ENCODE data around the gene GPN2. TPM values are rescaled to one million over a fixed set of nuclear protein-coding genes. Genes with fewer than 3 reads are reported as not detected.
"Not testable (repeated sequence)": the region's sequence is repeated elsewhere in the genome, so short reads cannot be mapped to it uniquely, and the experiment has no call there.

GPN2 gene
- total and polyA plus RNA-seq, 2 donors (not counting 3 experiments of a cell fraction or from before 2014, with no cell fraction given) = 21.9 to 37.4 TPM

DNA sequence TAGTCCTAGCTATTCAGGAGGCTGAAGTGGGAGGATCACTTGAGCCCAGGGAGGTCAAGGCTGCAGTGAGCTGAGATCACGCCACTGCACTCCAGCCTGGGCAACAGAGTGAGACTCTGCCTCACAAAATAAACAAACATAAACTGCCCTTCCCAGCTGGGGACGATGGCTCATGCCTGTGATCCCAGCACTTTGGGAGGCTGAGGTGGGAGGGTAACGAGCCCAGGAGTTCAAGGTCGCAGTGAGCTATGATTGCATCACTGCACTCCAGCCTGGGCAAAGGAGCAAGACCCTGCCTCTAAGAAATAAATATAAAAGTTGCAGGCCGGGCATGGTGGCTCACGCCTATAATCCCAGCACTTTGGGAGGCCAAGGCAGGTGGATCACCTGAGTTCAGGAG is 8.5 kb downstream of the GPN2 start:
- CTCF ChIA-PET = interaction anchor here (0.9 to 2.4 kb wide), 7 partner anchors 9 to 279 kb away, joined by 3 to 13 read pairs (median 4); partner anchors contain the start of gene GPN2
- H4K20me1 ChIP-seq (replicated peaks; ENCODE audit: control insufficient read depth, extremely low read depth, insufficient read depth, low read length); H3K27me3 ChIP-seq (ENCODE audit: control insufficient read depth in 2 of 2, insufficient read depth in 2 of 2, low read length in 2 of 2); H2AFZ ChIP-seq (ENCODE audit: low read depth, low read length); H3K79me2 ChIP-seq (ENCODE audit: control insufficient read depth, insufficient read depth, low read length); H3K27ac ChIP-seq (ENCODE audit: insufficient read depth, low read depth, low read length); FAIRE-seq; POLR2A ChIA-PET; H3K9ac ChIP-seq (replicated peaks; ENCODE audit: extremely low read depth, insufficient read depth, low read length); BruUV-seq (replicated peaks); DNase-seq (ENCODE audit: low read depth, low spot score); H3K4me2 ChIP-seq (ENCODE audit: insufficient read depth, low read length); dilution Hi-C loops (cut with MboI; ENCODE audit: extremely low pct_ligation_motif_present, low sequenced_read_pairs); H3K9me1 ChIP-seq (replicated peaks; ENCODE audit: control insufficient read depth, extremely low read depth, insufficient read depth, low read length); H3K9me3 ChIP-seq (replicated peaks; ENCODE audit: control insufficient read depth, insufficient read depth, low read length); H3K4me1 ChIP-seq (ENCODE audit: control insufficient read depth, extremely low read depth, insufficient read depth, low read length); H3K4me3 ChIP-seq (replicated peaks in 1 of 3; ENCODE audit: insufficient read depth in 1 of 3, low read depth in 1 of 3, low read length in 3 of 3); intact Hi-C loops (cut with micrococcal nuclease): not testable (repeated sequence)
- peaks cover 23 to 48% of the 10 kb centered on the region in 2 experiments for H3K36me3 ChIP-seq (ENCODE audit: control insufficient read depth in 2 of 2, extremely low read depth in 1 of 2, insufficient read depth in 2 of 2, low read length in 2 of 2)

DNA sequence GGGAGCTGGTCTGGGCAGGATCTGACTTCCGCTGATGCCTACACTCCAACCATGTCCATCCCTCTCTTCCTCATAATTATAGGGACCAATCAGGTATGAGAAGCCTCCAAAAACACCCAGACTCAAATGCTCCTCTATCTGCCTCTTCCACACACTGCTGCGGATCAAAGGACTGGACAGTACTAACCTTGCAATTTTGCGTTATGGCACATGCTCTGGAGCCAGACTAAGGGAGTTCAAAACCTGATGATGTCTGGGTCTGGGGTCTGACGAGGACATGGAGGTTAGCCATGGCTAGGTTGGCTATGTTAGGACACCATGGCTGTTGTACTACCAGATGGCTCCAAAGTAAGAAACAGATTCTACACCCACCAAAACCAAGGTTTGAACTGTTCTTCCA is 10.3 kb downstream of the GPN2 start:
- DNase-seq (ENCODE audit: low read depth, low spot score) (no peak), FAIRE-seq (no peak)
- no peaks in the 10 kb centered on the region for H4K20me1 ChIP-seq (replicated peaks; ENCODE audit: control insufficient read depth, extremely low read depth, insufficient read depth, low read length)
- H3K4me1 ChIP-seq (ENCODE audit: control insufficient read depth, extremely low read depth, insufficient read depth, low read length) = no peaks in the 10 kb centered on the region
- TF ChIP-seq, protein P1, sequence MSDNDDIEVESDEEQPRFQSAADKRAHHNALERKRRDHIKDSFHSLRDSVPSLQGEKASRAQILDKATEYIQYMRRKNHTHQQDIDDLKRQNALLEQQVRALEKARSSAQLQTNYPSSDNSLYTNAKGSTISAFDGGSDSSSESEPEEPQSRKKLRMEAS (IDR thresholded peaks at IDR 0.05; ENCODE audit: insufficient read depth, insufficient read length) = no peak
- TF ChIP-seq, protein P2, sequence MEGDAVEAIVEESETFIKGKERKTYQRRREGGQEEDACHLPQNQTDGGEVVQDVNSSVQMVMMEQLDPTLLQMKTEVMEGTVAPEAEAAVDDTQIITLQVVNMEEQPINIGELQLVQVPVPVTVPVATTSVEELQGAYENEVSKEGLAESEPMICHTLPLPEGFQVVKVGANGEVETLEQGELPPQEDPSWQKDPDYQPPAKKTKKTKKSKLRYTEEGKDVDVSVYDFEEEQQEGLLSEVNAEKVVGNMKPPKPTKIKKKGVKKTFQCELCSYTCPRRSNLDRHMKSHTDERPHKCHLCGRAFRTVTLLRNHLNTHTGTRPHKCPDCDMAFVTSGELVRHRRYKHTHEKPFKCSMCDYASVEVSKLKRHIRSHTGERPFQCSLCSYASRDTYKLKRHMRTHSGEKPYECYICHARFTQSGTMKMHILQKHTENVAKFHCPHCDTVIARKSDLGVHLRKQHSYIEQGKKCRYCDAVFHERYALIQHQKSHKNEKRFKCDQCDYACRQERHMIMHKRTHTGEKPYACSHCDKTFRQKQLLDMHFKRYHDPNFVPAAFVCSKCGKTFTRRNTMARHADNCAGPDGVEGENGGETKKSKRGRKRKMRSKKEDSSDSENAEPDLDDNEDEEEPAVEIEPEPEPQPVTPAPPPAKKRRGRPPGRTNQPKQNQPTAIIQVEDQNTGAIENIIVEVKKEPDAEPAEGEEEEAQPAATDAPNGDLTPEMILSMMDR (IDR thresholded peaks at IDR 0.05; ENCODE audit: extremely low read depth in 1 of 2, insufficient read depth in 1 of 2, low read depth in 1 of 2, low read length in 2 of 2) = no peak
- TF ChIP-seq EZH2 (IDR thresholded peaks at IDR 0.05; ENCODE audit: borderline replicate concordance, low read depth, low read length, severe bottlenecking) = no peak
- no peak for TF ChIP-seq GATA2 (IDR thresholded peaks at IDR 0.05; ENCODE audit: insufficient read depth, insufficient read length, low read depth, low read length)
- no peak for TF ChIP-seq POLR2AphosphoS5 (IDR thresholded peaks at IDR 0.05; ENCODE audit: insufficient read depth, low read depth, low read length)
- TF ChIP-seq MYC (IDR thresholded peaks at IDR 0.05; ENCODE audit: low read depth, low read length) = no peak
- TF ChIP-seq FOS (IDR thresholded peaks at IDR 0.05; ENCODE audit: borderline replicate concordance, insufficient read depth, low read length) = no peak
- no peak for TF ChIP-seq JUN (IDR thresholded peaks at IDR 0.05; ENCODE audit: borderline replicate concordance, insufficient read depth, insufficient read length, low read depth)
- no peak for TF ChIP-seq POLR2A (IDR thresholded peaks at IDR 0.05; ENCODE audit: low read depth, low read length)
- ChIA-PET POLR2A (no interaction called here), CTCF (interaction anchor here (1.3 to 4.5 kb wide), 5 partner anchors 30 to 278 kb away, joined by 3 to 45 read pairs (median 27); no protein-coding TSS in a partner anchor)
- no peak overlapping the region for H3K27ac ChIP-seq (ENCODE audit: insufficient read depth, low read depth, low read length)
- H3K9me3 ChIP-seq (replicated peaks; ENCODE audit: control insufficient read depth, insufficient read depth, low read length) = no peaks in the 10 kb centered on the region
- H3K9me1 ChIP-seq (replicated peaks; ENCODE audit: control insufficient read depth, extremely low read depth, insufficient read depth, low read length) = no peaks in the 10 kb centered on the region
- no peaks in the 10 kb centered on the region for H3K27me3 ChIP-seq (ENCODE audit: control insufficient read depth in 2 of 2, insufficient read depth in 2 of 2, low read length in 2 of 2)
- no peaks in the 10 kb centered on the region for H3K79me2 ChIP-seq (ENCODE audit: control insufficient read depth, insufficient read depth, low read length)
- BruUV-seq (replicated peaks) = no TSS peak
- peaks cover 17 to 40% of the 10 kb centered on the region in 2 experiments for H3K36me3 ChIP-seq (ENCODE audit: control insufficient read depth in 2 of 2, extremely low read depth in 1 of 2, insufficient read depth in 2 of 2, low read length in 2 of 2)
- intact Hi-C loops (cut with micrococcal nuclease) (no loop called here), dilution Hi-C loops (cut with MboI; ENCODE audit: extremely low pct_ligation_motif_present, low sequenced_read_pairs) (no loop called here)
- H2AFZ ChIP-seq (ENCODE audit: low read depth, low read length) = no peak overlapping the region
- H3K4me2 ChIP-seq (ENCODE audit: insufficient read depth, low read length) = no peak overlapping the region
- H3K4me3 ChIP-seq (replicated peaks in 1 of 3; ENCODE audit: insufficient read depth in 1 of 3, low read depth in 1 of 3, low read length in 3 of 3) = no peak overlapping the region
- H3K9ac ChIP-seq (replicated peaks; ENCODE audit: extremely low read depth, insufficient read depth, low read length) = no peak overlapping the region

All from endothelial cell of umbilical vein (primary cell).